GM21360 (cell line): ENCODE measurements around the gene EFR3B.
A peak's percentile ranks its signal among the peaks of the same experiment; 100 is the strongest.

ENCODE experiments used
- ATAC-seq: cut with Tn5 transposase; IDR thresholded peaks from one replicate; pipeline ENCODE4 v1.9.1; 2021; ENCODE audit warnings: mild to moderate bottlenecking, moderate library complexity; ENCODE audit not compliant: unreplicated experiment

The EFR3B gene

DNA sequence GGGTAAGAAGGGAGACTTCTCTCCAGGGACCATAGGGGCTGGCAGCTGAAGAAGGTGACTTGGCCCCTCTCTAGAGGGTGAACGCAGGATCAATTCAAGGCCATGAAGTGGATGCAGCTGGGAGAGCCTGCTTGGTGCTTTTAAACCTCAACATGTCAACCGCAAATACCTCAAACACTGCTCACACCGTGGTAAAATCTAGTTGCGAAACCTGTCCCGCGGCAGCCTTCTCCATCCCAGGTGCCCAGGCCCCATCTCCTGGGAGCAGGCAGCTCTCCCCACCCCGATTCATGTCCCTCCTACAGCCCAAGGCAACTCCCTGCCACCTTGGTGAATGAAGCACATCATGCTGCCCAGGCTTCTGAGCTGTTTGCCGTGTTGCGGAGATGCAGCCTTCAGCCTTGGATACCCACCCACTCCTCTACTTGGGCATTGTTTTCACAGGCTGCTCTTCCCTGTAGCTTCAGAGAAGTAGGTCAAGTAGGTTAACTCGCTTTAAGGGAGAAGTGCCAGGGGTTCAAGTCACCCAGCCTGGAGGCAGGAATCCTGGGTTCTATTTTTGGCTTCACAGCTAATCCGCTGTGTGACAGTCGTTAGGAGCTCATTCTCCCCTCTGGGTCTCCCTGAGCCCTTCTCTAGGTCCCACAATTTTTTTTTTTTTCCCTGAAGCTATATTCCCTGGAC, 6.2 kb upstream of the EFR3B start:
- no peak for ATAC-seq

DNA sequence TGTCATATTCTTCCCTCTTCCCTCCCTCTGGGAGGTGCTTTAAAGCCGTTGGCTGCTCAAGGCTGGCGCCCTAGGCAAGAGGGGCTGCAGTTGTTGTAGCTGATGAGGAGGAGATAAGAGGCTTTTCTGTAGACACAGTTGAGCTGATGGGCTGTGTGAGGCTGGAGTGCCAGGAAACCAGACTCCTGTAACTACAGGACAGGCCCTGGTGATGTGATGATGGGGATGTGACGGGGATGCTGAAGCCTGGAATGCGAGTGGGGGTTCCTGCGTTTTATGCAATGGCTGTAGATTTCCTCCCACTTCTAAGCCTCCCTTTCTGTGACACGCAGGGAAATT, 5.7 kb upstream of the EFR3B start:
- ATAC-seq = no peak

DNA sequence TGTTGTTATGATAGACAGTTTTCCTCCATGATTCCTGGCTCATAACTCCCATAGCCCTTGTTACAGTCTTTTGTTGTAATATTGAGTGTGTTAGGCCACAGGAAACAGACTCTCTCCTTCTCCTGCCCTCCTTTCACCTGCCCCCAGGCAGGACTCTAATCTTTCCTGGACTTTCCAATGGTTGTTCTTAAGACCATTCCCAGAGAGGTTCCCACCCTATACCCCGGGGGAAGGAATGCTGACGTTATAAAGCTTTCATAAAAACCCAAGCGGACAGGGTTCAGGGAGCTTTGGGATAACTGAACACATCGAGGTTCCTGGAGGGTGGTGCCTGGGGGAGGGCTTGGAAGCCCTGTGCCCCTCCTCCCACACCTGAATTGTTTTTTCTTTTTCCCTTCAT, 2.8 kb upstream of the EFR3B start:
- no peak for ATAC-seq

DNA sequence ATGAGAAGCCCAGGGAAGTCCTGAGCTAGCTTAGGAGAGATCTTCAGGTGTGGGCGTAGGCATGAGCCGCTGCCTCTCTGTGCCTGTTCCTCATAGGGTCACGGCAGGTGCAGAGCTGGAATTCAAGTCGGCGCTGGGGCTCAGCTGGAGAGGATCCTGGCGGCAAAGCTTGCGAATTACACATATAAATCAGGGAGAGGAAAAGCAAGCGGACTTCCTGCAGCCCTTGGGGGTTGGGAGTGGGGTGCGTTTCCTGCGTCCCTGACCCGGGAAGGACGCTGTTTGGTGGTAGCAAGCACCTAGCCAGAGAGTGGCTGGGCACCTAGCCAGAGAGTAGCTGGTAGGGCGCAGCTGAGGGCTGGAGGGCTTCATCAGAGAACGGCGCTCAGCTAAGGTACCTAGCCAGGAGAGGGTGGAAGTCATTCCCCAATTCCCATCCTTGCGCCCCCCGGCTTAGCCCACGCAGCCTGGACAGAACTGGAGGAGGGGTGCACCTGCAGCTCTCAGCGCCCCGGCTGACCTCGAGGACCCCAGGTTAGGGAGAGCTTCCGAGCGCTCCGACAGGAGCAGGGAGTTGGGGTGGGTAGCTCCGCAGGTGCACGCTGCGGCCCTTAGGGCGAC, 459 bp upstream of the EFR3B start:
- ATAC-seq = peak; percentile 3

DNA sequence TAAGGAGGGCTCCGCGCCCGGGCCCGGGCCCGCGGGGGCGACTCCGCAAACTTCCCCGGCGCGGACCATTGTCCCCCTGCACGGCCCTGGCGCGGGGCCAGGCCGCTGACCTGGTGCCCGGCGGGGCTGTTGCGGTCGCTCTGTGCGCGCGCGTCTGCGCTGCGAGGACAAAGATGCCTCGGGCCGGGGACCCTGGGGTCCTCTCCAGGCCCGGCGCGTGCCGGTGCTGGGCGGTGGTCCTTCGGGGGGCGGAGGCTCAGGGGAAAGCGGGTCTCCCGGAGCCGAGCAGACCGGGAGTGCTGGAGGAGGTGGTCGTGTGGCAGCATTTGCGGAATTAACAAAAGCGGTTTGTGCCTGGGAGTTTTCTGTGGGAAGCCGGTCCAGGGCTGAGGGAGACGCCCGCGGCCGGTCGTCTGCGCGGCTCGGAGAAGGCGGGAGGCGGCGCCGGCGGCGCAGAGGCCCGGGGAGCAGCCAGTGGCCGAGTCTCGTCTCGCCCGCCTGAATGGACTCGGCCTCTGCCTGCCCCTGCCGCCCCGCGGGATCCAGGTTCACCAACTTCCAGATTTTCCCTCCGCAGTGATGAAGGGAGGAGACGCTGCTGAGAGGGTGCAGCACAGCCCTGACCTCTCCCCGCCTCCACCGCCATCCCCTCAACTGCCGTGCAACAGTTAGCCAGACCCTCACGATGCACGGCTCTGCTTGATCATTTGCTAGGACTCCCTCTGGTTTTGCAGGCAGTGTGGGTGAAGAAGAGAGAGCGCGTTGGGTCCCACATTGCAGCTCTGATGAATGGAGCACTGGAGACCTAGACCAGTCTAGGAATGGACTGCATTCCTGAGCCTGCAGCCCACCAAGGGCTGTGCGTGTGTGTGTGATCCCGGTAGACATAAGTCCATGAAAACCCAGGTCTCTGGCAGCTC, 705 bp downstream of the EFR3B start:
- ATAC-seq = peak; percentile 20

DNA sequence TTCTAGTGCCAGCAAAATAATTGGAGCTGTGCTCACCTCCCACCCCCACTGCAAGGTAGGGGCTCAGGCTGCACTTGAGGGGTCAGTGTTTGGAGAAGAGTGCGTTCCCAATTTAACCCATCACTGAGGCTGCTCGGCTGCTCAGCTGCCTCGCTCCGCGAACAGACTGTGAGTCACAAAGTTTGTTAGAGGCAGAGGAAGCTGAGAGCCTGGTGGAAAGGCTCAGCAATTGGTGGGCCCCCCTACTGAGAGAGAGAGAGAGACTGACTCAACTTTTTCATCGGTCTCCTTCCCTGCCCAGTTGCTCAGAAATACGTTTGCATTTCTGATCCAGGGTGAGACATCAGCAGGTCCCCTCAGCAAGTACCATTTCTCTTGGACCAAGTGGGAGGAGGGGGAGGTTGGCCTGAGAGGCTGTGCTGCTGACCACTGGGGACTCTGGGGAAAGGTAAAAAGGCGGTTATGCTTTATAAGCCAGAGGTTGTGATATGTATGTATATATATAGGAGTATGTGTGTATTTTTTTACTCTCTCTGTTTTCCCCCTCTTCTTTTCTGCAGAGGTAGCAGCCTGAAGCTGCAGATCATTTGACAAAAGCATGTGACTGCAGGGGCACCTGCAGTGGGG, 1.5 kb downstream of the EFR3B start:
- ATAC-seq = no peak

DNA sequence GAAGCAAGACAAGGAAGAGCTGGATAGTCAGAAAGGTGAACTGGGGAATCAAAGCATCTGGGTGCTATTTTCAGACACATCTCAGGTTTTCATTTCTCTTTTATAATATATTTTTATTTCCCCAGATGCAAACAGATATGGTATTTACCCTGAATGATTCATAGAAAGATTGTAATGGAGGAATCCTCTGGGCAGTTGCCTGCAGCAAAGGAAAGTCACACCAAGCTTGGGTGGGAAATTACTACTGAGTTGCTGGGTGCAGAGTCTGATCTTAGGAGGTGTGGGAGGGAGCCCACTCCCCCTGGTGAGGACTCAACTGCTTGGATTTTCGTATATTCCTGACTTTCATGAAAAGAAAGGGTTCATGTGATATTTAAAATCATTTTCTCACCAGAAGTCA, 2.1 kb downstream of the EFR3B start:
- ATAC-seq = no peak

DNA sequence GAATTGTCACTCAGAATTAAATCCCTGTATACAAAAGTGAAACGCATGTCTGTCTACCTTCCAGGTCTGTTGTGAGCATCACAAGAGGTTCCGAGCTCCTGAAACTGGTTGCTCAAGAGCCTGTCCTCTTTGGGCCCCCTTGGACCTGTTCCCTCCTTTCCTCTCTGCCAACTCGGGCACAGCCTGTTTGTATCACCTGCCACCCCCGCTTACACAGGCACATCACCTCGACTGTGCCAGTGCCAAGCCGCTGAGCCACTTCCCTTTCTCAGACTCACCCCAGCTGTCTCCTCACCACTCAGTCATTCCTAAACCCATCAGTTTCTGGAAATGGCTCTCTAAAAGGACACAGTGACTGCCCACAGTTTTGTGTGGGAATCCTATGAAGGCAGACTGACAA, 3.1 kb downstream of the EFR3B start:
- no peak for ATAC-seq

DNA sequence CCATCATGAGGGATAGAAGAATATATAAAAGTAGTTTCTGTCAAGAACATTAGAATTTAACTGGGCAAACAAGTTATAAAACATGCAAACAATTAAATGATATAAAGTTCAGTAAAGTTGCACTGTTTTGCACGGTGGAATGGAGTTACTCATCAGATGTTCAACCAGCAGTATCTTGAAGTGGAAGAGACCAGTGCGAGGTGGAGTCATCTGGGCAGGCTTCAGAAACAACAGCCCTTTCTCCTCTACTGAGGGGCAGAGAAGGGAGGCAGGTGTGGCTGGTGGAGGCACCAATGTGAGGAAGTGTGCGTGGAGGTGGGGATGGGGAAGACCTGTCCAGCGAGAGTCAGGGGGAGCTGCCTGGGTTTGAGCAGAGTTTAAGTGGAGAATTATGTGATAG, 7.5 kb downstream of the EFR3B start:
- ATAC-seq = no peak

DNA sequence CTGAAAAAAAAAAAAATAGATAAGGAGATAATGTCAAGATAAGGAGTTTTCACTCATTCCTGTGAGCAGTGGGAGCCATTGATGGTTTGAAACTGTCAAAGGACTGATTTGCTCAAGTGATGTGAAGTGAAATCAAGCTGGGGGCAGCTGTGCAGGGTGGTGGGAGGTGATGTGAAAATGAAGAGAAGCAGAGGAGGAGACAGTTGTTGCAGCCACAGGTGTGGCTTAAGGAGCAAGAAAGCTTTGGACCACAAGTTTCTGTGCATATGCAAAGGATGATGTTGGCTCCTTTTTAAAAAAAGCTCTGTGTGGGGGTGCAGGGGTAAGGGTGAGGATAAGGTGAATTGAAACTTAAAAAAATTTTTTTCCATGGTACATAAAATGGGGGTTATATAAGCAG, 8.3 kb downstream of the EFR3B start:
- no peak for ATAC-seq

DNA sequence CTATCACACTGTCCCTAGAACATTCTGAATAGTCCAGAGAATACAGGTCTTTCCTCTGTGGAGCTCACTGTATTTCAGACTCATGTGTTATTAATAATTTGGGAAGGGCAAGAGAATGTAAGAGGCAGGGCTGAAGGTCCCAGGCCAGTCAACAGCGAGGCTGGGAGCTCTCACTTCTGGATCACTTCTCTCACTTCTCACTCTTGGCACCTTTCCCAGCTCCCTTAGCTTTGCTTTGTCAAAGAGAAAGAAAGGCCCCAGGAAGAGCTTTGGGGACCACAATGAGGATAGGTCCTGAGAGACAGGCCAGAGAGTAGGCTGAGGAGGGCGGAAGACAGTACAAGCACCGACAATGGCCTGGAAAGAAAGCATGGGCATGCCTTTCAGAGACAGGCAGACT, 11.2 kb downstream of the EFR3B start:
- ATAC-seq = no peak

DNA sequence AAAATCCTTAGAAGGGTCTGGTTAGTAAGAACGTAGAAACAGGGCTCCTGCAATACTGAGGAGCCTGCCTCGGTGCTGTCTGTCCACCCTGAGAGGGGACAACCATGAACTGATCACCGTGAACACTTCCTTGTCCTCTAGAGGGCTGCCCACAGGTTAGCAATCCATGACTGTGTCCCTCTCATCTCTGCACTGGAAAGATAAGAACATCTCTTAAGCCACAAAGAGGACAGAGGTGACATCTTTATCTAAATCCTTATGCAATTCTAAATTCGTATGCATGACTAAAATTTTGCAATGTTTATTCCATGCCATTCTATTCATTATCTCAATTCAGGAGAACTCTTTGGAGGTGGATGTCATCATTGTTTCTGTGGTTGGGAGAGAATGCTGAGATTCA, 12.8 kb downstream of the EFR3B start:
- ATAC-seq = no peak

DNA sequence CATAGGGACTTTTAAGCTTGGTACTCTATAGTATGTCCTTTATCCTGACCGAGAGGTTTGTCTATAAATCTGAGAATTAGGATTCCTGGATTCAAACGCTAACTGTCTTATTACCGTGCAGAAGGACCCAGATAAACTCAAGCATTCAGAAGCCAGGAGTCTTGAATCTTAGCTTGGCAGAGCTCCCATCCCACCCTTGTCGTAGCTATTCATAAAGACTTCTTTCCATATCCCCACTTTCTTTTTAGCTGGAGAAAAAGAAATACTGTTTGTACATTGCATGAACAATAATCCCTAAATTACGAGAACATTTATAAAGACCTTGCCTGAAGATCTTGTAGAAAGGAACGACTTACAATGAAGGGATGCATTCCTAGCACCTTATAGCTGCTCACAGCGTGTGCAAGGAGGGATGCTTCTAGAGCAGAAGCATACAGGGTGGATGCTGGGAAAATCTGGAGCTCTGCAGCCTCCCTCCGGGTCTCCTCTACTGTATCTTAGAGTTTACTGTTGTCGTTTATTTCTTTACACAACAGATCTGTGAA, 13.6 kb downstream of the EFR3B start:
- no peak for ATAC-seq

DNA sequence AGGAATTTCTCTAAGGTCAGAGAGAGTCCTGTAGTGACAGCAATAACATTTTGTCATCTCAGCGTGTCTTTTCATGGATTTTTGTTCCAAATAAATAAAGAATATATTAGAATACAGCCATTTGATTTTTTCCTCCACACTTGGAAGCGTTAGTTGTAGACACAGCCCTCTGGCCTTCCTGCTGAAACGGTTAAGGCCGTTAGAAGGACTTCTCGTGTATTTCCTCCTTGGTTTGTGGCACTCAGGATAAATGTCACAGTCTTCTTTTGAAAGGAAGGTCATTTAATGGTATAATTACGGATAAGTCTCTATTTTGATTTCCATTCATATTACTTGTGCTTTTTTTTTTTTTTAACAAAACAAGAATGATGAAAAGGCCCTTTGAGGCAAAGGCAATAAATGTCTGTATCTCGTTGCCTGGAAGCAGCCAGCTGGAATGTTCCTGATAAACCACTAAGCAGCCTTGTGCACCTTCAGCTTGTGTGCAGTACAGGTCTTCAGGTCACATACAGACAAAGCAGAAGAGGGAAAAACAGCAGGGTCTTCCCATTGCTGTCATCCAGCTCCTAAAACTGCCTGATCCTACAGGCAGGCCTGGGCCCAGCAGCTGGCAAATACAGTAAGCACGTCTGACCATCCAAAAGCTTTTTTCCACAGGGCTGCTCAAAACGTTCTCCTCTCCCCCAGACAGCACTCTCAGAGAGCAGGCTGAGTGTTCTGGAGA, 14.4 kb downstream of the EFR3B start:
- no peak for ATAC-seq

DNA sequence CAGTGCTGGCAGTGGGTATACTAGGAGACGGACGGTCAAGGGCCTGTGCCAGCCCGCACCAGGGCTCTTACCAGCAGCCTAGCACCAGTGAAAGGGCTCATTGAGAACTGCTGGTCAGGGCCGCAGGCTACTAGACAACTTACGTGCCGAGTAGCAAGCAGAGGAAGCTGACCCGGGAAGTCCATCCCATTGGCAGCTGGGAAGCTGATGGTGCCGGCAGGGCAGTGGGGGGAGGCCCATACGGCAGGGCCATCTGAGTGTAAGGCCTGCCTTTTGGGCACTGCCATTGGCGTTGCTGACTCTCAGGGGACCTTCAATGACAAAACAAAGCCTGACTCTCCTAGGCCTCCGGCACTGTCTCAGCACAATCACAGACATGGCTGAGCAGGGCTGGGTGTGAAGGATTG, 20.6 kb downstream of the EFR3B start:
- ATAC-seq = no peak

DNA sequence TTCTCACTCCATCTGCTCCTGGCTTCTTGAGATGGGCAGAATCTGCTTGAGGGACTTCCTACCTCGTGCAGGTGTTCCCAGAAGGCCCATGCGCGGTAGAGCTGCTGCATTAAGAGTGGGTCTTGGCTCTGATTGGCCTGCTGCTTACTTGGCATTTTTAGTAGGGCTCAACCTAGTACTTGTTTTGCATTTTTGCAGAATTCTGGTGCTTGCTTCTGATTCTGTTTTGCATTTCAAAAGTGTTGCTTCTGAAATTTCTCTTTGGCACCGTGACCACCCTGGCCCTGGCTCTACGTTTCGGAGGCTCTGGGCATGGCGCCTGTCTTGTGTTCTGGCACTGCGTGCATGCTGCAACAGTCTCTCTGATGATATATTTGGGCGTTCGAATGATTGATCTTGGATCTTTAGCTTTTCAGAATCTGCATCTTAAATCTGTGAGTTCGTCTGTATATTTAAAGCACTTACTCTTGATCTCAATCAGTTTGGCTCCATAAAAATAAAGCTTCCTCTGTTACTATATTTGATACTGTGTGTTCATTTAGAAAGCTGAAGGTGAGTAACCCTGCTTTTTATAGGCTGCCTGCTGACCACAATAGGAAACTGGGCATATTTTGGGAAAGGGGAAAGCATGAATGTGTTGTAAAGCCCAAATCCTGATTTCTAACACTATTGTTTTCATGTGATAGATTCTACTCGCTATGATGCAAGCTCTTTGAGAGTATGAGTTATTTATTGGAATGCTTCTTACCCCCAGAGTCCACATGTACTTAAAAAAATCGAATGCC, 22.2 kb downstream of the EFR3B start:
- no peak for ATAC-seq

DNA sequence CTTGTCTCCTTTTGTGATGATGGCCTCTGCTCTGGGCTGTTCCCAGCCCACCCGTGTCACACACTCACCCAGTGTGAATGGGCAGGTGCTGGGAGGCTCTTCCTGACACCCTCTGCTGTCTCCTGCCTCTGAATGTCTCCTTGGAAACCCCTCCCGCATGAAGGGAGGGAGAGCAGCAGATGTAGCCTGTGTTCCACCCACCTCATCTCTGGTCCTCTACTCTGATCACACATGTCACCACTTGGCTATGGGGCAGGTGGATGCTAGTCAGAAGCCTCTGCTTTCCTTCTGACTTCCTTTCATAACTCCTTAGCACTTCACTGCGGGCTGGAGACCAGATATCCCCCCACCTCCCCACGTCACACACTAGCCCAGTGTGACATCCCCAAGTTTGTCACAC, 23.9 kb downstream of the EFR3B start:
- no peak for ATAC-seq

DNA sequence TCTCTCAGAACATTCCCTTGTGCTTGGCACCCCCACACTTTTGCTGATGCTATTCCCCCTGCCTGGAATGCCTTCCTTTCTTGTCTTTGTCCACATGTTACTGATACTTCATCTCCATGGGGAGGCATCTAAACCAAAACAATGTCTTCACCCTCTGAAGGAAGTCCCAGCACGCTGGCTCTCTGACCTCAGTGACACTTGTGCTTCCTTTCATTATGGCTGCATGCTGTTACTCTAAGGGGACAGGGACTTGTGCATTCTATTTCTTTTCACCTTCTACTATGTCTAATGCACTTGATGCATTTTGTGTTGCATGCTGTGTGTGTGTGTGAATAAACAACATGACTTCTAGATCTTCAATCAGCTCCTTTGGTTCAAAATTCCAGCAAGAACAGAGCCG, 24.6 kb downstream of the EFR3B start:
- ATAC-seq = no peak

DNA sequence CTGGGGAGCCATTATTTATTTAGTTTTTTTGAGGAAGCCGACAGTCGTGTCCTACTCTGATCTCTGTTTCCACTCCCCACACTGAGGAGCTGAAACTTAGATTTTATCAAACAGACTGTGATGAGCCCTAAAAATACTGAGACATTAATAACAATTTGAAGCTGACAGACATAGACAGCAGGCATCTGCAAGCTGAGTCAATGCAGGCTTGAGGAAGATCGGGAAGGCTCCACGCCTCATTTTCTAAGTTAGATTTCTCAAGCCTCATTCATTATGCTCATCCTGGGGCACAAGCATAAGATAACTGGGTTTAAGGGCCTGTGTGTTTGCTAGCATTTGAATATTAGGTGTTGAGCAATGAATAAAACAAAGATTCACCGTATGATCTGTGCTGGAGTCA, 26.3 kb downstream of the EFR3B start:
- ATAC-seq = no peak

DNA sequence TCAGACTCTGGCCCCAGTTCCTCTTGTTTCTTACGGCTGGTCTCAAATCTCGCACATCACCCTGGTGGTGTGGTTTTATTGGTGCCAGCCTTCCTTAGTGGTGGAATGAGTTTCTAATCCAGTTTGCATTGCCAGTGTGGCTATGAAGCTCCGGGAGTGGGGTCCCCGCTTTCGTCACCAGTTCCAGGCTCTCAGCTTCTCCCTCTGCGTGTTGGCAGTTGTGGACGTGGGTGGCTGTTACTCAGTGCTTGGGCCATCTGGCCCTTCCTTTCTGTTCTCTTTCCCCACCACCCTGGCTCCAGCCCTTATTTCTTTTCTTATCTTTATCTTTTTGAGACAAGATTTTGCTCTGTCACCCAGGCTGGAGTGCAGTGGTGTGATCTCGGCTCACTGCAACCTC, 30.1 kb downstream of the EFR3B start:
- ATAC-seq = no peak
